HG03457 (cell line): Measurements from ENCODE around the gene EGFL8.
"Not testable (repeated sequence)": the region's sequence is repeated elsewhere in the genome, so short reads cannot be mapped to it uniquely, and the experiment has no call there.

Experiments used
- ATAC-seq: cut with Tn5 transposase; IDR thresholded peaks from one replicate; pipeline ENCODE4 v1.9.1; 2021; ENCODE audit warnings: moderate number of reproducible peaks; ENCODE audit not compliant: unreplicated experiment

The EGFL8 gene

DNA sequence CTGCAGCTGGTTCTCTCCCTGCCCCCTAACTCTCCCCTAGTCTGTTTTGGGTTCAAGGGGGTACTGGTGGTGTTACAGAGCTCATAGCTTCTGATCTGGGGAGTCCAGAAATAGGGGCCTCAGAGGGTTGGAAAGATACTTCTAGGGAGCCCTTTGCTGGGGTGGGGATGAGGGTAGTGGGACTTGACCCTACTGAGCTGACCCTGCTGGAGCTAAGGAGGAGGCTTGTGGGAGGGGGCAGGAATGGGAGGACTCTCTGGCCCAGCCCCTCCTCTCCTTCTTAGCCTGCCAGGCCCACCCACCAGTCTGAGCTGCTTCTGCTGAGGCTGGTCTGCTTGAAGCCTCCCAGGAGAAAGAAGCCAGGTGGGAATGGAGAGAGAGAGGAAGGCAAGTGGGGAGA lies at the start of gene EGFL8:
Gene EGFL8 (plus strand): TSS at position 301 of the 400 bp plus-strand sequence. CDS start 1,571 bp downstream, outside the sequence.
- ATAC-seq = no peak

DNA sequence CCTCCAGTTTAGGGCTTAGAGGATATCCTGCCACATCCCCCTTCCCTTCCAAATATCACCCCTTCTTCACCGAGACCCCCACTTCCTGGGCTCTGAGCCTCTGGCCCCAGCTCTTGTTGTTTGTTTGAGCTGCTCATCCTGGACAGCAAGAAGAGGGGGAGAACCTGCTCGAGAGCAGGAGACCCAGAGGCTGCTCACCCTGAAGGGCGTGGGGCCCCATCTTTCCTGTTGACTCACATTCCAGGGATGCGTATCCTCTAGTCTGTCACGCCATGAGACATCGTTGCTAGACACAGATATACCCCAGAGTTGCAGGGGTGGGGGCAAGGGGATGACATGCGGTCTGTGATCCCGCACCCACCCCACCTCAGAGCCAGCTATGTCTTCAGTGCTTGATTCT lies 49.6 kb upstream of the EGFL8 start:
- no peak for ATAC-seq

DNA sequence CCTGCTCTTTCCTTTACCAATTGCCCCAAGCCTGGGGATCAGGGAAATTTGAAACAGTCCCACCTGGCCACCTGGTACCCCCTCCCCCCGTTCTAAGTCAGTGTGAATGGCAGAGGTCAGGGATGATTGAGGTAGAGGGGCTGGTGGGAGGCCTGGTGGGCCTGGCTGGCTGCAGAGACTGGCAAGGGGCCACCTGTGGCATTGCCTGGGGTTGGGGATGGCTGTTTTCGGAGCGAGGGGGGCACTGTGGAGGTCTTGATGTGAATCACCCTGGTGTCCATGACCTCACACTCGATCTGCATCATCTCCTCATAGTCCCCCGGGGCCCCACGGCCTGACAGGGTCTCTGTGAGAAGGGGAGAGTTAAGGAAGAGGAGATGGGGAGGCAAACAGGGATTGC lies 48.8 kb upstream of the EGFL8 start:
- no peak for ATAC-seq

DNA sequence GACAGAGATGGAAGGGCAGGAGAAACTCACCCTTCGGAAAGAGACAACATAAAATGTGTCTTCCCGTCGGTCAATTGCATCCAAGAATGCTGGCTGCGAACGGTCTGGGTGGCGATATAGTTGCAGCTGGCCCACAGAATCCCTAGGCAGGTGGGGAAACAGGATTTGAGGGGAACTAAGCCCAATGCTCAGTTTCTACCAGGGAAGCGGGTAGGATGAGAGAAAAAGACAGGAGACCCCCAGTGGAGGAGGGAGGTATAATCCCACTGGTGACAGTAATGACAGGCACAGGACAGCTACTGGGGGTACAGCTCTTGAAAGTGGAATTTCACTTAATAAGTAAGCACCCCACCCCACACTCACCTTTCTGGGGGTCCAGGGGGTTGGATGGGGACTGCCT lies 47.7 kb upstream of the EGFL8 start:
- ATAC-seq = no peak

DNA sequence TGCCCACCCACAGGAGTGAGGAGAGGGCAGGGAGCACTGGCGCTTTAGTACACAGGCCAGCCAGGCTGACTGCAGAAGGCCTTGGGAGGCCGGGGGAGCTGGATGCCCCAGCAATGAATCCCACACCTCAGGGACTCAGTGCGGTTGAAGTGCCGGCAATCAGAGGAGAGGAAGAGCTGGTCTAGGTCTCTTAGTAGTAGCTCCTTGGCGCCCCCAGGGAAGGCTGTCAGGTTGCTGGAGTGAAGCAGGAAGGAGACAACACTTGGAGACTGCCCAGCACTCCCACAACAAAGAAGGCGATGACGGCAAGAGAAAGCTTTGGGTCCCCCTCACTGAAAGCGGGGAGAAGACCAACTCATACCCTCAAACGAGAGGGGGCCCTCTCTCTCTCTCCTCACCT lies 46.9 kb upstream of the EGFL8 start:
- no peak for ATAC-seq

DNA sequence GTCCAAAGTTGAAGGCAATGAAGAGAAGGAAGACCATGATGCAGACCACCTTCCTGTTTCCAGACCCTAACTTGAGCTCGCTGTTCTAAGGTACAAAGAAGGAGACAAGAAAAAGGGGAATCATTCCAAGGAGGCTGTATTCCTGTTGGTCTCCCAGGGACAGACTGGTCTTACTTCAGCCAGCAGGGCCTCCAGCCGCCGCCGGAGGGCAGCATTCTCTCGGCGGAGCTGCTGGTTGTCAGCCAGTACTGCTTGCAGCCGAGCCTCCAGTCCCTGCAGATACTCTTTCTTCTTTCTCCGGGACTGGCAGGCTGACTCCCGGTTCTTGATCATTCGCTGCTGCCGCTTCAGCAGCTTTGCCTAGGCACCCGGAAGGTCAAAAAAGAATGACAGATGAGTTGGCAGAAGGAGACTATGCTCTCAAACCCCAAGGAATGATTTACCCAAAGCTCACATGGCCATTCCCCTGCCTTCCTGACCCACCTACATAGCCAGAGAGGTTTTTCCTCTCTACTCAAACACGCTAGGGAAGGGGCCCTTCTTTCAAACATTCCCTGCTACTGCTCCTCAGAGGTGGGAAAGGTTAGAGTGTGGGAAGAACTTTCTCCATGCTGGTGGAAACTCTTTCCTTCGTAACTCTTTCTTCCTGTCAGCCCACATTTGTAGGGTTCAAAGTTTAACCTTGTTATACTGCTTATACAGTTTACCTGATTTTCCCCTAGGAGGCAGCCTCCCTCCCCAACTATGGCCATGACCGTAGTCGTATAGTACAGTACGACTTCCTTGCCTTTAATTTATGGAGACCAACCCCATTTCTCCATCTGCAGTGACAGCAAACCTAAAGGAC lies 45.4 kb upstream of the EGFL8 start:
- no peak for ATAC-seq

DNA sequence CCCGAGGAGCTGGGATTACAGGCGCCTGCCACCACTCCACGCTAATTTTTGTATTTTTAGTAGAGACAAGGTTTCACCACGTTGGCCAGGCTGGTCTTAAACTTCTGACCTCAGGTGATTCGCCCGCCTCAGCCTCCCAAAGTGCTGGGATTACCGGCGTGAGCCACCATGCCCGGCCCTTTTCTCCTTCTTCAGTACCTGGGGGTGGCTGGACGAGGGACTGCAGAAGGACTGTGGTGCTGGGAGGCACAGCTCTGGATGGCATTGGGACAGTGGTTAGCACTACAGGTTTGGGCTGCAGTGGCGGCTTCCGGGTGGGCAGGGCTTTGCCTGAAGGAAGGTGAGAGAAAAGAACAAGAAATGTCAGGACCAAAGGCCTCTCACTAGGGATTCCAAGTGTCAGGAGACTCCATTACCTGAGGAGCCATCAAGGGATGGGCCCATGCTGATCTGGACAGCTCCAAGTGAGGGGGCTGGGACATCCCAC lies 43.8 kb upstream of the EGFL8 start:
- ATAC-seq = no peak

DNA sequence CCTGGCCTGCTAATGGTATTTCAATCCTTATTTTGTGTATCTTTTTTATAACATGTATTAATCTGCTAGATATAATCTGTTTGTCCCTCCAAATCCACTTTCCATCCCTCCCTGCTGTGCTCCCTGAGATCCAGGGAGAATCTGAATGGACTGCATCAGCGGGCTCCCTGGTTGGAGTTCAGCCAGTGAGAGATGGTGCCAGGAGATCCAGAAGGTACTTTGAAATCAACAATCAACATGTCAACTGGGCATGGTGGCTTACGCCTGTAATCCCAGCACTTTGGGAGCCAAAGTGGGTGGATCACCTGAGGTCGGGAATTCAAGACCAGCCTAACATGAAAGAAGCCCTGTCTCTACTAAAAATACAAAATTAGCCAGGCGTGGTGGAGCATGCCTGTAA lies 40.7 kb upstream of the EGFL8 start:
- ATAC-seq = no peak

DNA sequence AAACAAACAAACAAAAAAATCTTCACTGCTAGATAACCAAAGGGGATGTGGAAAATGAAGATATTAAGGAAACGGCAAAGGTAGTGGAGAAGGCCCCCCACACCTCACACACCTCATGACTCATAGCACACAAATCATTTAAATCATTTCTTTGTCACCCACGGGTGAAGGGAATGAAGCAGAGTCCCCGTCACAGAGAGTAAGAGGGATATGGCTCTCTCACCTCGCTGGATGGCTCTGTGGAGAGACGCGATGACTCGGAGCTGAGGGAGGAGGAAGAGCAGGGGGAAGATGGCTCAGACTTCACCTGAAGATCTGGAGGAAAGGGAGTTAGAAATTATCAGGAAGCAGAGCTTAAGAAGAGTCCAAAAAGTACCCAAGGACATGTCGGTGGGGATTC lies 37.5 kb upstream of the EGFL8 start:
- no peak for ATAC-seq

DNA sequence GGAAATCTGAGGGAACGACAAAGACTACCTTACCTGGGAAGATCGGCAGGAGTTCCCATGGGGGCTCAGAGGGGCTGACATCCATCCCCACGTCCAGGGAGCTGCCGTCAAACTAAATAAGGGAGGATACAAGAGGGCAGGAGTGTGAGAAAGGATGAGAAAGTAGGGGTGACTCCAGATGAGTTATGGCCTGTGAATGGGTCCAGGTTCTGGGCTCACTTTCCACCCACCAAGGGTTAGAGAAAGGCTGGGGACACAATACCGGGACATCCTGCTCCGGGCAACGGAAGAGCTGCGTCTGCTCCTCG lies 37.0 kb upstream of the EGFL8 start:
- ATAC-seq = no peak

DNA sequence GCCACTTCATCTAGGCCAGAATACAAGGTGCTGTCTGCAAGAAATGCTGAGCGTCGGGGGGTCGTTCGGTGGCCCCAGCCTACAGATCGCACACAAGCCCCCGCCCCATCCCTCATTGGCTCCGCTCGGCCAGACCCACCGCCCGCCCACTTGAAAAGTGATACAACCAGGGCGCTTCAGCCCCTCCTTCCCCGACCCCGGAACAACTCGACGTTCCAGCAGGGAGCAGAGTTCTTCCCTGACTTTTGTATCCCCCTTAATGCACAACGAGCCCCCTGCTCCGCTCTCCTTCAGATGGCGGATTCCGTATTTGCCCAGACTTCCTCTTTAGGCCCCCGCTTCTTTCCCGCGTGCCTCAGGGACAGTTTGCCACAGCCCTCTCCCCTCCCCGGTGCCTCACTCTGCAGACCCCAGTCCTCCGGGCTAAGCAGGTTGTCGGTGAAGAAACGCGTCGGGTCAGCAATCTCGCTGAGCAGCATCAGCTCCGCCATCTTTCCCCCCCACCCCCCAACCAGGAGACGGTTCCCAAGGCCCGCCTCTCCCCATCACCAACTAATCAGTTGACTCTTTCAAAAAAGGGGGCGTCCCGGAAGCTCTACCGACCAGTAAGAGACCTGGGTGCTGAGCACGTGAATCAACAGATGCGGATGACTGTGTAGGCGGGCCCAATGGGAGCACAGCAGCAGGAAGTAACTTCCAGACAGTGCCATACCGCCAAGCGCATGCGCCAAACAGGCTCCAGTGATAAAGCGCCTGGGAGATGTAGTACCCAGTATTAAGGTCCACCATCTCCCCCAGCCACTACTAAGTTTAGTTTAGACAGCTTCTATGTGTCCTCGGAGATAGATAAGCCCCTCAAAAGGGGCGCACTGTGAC lies 36.4 kb upstream of the EGFL8 start, which contains the start of gene ATF6B:
Gene ATF6B (minus strand): TSS at position 530 of the 876 bp plus-strand sequence. CDS start 39 bp downstream, at position 491.
- ATAC-seq = peak; percentile 76

DNA sequence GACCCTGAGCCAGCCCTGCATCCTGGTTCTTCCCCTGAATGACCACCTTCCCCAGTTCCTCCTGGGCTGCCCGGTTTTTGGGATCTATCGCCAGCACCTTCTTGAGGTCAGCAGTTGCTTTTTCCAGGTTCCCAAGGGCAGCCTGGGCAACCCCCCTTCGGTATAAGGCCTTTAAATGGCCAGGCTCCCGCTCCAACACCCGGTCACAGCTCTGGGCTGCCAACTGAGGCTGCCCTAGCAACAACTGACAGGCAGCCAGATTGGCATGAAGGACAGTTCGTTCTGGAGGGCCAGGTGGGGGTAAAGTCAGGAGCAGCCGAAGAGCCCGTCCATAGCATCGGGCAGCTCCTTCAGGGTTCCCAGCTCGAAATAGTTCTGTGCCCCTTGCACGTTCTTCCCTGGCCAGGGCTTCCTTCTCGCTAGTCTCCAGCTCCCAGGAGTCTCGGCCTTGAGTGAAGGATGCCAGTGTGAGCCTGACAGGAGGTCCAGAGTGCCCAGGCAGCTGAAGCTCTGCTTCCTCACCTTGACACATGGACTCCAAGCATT lies 35.6 kb upstream of the EGFL8 start:
- no peak for ATAC-seq

DNA sequence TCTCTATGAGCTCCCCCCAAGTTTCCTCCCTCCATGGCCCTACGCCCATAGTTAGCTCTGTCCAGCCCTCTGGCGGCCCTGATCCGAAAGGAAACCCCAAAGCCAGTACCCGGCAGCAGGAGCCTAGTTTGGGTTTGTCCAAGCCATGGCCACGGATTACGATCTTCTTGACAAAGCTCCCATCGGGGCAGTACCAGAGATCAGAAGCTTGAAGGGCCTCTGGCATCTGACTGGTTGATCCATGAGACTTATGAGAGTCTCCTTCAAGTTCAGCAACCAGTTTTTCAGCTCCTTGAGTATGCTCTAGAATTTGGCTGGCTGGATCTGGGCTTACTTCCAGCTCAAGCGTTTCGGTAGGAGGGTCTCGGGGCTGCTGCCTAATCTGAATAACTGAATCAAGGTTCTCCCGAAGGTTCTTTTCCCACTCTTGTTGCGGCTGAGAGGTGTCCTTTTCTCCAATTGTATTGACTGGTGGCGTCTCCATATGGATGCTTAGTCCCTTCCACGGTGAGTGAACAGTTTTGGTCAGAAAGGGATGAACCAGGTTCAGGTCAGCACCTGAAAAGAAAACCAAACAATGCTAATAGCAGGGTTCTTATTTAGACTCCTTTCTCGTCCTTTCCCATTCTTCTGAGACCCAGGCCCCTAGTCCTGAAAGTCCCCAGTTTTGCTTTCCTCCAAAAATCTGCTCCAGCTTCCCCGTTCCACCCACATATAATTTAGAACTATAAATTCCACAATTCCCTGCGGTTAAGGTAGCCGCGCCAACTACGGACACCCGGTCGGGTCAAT lies 34.9 kb upstream of the EGFL8 start:
- ATAC-seq = no peak

DNA sequence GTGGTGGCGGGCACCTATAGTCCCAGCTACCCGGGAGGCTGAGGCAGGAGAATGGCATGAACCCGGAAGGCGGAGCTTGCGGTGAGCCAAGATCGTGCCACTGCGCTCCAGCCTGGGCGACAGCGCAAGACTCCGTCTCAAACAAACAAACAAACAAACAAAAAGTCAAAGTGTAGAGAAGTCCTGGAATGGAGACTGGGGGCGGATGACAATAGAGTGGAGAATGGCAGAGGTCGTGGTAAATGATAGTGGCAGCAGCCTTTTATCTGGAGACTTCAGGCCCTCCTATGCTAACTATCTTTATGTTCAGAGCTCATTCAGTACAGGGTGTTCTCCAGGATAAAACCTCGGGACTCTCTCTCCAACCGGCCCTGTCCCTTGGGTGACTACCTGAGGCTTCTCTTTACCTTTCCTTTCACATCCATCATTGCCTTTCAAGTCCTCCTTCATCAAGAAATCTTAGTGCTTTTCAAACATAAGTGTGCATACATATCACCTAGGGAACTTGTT lies 32.9 kb upstream of the EGFL8 start:
- no peak for ATAC-seq

DNA sequence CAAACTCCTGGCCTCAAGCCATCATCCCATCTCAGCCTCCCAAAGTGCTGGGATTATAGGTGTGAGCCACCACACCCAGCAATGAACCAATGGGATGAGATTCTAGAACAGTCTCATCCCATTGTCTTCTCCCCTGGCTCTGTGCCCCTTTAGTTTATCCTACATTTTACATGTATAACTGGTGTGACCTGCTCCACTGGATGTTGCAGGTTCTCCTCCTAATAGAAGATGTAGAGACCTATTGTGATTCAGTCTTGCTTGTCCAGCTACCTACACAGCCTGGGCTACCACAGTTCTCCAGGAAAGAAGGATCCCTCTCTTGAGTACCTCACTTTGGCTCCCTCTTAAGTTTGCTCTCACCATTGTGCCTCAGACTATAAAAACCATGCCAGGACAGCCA lies 32.3 kb upstream of the EGFL8 start:
- ATAC-seq = no peak

DNA sequence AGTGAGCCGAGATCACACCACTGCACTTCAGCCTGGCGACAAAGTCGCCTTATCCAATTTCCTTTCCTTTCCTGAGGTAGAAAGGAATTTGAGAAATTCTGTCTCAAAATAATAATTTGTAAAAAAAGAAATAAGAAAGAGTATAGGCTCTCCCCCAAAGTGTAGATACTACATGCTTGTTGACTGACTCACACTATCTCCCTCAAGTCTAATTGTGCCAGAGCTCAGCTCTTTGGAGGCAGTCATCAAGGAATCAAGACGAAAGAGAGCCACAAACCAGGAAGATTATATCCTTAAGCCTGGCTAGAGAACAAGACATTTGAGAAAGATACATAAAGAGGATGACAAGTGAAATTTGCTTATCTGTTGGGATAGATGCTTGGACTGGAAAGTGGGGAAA lies 30.6 kb upstream of the EGFL8 start:
- ATAC-seq = no peak

DNA sequence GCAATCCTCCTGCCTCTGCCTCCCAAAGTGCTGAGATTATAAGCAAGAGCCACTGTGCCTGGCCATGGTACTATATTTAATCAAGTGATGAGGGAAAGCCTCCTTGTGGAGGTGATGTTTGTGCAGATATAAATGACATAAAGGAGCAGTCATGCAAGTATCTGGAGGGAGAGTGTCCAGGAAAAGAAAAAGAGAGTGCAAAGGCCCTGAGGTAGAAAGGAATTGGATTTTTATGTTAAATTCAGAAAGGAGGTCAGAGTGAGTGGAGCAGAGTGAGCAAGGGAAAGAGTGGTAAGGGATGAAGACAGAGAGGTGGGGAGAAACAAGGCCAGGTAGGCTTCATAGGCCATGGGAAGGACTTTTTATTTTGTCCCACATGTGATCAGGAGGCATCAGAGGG lies 26.9 kb upstream of the EGFL8 start:
- no peak for ATAC-seq

DNA sequence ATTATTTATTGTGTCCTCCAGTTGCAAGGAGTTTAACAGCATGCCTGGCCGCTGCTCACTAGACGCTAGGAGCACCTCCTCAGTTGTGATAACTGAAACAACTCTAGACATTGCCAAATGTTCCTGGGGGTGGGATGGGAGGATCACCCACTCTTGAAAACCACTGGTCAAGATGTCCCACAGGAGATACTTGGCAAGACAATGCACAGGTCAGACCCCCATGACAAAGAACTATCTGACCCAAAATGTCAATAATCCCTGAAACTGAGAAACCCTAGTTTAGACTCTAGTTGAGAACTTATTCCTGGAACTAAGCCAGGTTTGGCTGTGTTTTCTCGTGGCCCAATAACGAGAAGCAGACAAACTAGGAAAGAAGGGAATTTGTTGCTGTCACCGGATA lies 24.8 kb upstream of the EGFL8 start:
- no peak for ATAC-seq

DNA sequence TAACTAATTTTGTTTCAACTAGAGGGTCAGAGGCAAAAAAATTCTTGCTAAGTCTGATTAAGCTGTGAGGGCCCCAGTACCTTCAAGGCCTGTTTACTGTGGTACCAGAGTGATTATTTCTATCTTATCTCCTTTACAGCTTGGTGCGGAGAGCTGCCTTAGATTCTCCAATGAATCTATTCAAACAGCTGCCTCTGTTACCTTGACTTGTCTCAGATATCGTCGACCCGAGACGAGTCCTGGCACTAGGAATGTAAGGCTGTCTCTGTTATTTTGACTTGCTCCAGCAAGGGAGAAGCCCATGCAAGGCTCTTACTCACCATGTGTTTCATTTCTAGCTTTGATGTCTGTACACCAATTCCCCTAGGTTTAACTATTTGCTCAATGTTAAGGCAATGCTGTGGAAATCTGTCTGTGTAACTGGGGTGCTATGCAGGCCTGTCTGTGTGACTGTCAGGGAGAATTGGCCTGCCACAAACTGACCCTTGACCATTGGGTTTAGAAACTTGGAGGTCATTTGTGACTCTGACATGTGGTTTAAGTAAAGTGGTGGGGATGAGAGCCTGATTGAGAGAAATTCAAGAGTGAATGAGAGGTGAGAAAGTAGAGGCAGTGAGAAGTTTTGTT lies 23.9 kb upstream of the EGFL8 start:
- ATAC-seq = no peak

DNA sequence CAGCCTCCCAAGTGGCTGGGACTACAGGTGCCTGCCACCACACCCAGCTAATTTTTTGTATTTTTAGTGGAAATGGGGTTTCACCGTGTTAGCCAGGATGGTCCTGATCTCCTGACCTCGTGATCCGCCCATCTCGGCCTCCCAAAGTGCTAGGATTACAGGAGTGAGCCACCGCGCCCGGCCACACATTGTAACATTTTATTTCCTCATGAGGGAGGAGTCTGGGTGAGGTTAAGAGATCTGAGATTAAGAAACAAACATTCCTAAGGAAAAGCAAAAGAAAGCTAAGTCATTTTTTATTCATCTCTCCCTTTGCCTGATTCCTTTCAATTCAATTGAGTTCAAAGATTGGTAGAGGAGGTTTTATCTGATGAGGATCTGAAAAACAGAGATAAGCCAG lies 20.2 kb upstream of the EGFL8 start:
- not testable (repeated sequence) for ATAC-seq
